GM12874 (cell line): ENCODE data around the gene ESAM.

Source experiments
- TF ChIP-seq, protein P1 (sequence below): IDR thresholded peaks from 2 replicates; pipeline ENCODE4 v1.5.1; 2011; ENCODE audit warnings: low read depth, mild to moderate bottlenecking, control low read depth, low read length, moderate library complexity; ENCODE audit not compliant: insufficient read depth

ESAM gene

DNA sequence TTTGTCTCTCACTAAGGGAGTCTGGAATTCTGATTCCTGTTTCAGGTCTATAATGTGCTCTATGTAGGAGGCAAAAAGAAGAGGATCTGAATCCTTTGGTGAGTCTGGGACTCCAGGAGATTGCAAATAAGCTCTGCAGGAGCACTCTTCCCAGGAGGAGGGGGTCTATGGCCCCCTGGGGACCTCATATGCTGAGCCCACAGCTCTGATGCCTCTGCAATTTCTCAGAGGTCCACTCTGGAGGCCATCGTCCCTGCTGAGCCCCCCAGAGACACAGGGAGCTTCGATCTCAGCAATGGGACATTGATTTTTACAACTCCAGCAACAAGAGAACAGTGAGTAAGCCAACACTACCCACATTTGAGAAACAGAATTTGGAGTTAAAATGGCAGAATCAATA lies 42.6 kb downstream of the ESAM start:
- TF ChIP-seq, protein P1, sequence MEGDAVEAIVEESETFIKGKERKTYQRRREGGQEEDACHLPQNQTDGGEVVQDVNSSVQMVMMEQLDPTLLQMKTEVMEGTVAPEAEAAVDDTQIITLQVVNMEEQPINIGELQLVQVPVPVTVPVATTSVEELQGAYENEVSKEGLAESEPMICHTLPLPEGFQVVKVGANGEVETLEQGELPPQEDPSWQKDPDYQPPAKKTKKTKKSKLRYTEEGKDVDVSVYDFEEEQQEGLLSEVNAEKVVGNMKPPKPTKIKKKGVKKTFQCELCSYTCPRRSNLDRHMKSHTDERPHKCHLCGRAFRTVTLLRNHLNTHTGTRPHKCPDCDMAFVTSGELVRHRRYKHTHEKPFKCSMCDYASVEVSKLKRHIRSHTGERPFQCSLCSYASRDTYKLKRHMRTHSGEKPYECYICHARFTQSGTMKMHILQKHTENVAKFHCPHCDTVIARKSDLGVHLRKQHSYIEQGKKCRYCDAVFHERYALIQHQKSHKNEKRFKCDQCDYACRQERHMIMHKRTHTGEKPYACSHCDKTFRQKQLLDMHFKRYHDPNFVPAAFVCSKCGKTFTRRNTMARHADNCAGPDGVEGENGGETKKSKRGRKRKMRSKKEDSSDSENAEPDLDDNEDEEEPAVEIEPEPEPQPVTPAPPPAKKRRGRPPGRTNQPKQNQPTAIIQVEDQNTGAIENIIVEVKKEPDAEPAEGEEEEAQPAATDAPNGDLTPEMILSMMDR: no peak

DNA sequence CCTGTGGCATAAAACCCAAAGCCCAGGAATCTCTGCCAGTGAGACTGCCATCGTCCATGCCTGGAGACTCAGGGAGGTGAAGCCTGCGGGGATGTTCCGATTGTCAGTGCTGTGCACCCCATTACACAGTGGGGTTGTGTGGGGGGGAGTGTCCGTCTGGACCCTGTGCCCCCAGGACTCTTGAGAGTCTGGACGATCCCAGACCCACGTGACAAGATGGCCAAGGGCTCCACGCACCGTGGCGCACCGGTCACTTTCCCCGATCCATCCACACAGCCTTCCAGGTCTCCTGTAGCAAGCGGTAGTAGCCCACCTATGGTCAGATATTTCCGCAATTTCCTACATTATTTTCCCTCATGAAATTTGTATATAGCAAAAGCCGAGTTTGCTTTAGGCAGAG lies 43.3 kb downstream of the ESAM start:
- TF ChIP-seq, protein P1: no peak

GRCh38 chr11:124717786-124718651 lies 44.1 kb downstream of the ESAM start:
- TF ChIP-seq, protein P1: no peak

DNA sequence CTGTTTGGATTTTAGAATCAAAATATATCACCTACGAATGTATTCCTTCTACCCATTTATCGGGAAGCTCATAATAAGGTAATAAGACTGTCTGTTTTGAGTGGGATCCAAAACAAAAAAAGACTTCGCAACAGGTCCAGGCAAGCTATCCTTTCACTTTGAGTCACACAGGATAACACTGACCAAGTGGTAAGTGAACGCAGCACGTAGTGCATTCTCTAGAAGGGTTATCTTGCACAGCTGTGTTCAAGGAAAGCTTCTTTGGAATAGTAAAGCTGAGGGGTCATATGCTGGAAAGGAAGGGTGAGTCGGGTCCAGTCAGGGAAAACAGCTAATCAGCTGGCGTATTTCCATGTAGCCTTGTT lies 44.7 kb downstream of the ESAM start:
- TF ChIP-seq, protein P1: no peak

GRCh38 chr11:124716591-124716990 lies 45.5 kb downstream of the ESAM start:
- TF ChIP-seq, protein P1: no peak

DNA sequence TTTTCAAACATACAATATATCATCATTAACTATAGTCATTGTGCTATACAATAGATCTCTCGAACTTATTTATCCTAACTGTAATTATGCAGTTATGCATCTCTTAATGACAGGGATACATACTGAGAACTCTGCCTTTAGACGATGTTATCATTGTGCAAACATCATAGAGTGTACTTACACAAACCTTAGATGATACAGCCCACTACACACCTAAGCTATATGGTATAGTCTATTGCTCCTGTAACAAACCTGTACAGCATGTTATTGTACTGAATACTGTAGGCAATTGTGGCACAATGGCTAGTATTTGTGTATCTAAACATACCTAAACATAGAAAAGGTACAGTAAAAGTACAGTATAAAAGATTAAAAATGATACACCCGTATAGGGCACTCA lies 49.7 kb downstream of the ESAM start:
- TF ChIP-seq, protein P1: no peak

GRCh38 chr11:124707829-124708228 lies 54.3 kb downstream of the ESAM start:
- TF ChIP-seq, protein P1: no peak
